ENCODE results near the gene ELAVL4. TPM values are rescaled to one million over a fixed set of nuclear protein-coding genes. Genes with fewer than 3 reads are reported as not detected.

ELAVL4 gene
- total RNA-seq, 1 experiment from 2014 or later, result 0.14 TPM

GRCh38 chr1:50246869-50247268 lies 138.1 kb downstream of the ELAVL4 start:
- no peak for DNase-seq (ENCODE audit: low read depth)

- DNase-seq (ENCODE audit: low read depth), result no peak
Measured at GRCh38 chr1:50251702-50252101, 143.0 kb downstream of the ELAVL4 start.

GRCh38 chr1:50252196-50252595 lies 143.5 kb downstream of the ELAVL4 start:
- no peak for DNase-seq (ENCODE audit: low read depth)

Other genes starting within 250 kb of the ELAVL4 start
- gene AGBL4, start 85.0 kb upstream of the ELAVL4 start, total RNA-seq (2014; rRNA removed; shearing (Covaris generic)), result not detected in 2 replicates